ENCODE measurements around the gene LAMA3. TPM values are rescaled to one million over a fixed set of nuclear protein-coding genes. Genes with fewer than 3 reads are reported as not detected.

Gene LAMA3
- total and polyA plus RNA-seq, 8 donors, result 2.1 to 13.9 (median 5.1) TPM

GRCh38 chr18:23643815-23644490 lies 45.3 kb upstream of the LAMA3 start:
- ATAC-seq, result no peak
- TF ChIP-seq, protein P1, sequence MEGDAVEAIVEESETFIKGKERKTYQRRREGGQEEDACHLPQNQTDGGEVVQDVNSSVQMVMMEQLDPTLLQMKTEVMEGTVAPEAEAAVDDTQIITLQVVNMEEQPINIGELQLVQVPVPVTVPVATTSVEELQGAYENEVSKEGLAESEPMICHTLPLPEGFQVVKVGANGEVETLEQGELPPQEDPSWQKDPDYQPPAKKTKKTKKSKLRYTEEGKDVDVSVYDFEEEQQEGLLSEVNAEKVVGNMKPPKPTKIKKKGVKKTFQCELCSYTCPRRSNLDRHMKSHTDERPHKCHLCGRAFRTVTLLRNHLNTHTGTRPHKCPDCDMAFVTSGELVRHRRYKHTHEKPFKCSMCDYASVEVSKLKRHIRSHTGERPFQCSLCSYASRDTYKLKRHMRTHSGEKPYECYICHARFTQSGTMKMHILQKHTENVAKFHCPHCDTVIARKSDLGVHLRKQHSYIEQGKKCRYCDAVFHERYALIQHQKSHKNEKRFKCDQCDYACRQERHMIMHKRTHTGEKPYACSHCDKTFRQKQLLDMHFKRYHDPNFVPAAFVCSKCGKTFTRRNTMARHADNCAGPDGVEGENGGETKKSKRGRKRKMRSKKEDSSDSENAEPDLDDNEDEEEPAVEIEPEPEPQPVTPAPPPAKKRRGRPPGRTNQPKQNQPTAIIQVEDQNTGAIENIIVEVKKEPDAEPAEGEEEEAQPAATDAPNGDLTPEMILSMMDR (IDR thresholded peaks at IDR 0.05), result no peak
- H3K4me3 ChIP-seq, result no peak overlapping the region
- FAIRE-seq, result no peak
- no peaks in the 10 kb centered on the region for H3K36me3 ChIP-seq
- WGBS, 2 donors, result 80 to 84% methylated on average over 2 of the region's 2 CpGs
- no peak overlapping the region for H3K27ac ChIP-seq
- no peaks in the 10 kb centered on the region for H3K9me3 ChIP-seq
- H3K27me3 ChIP-seq, result no peaks in the 10 kb centered on the region
- intact Hi-C loops (cut with DNase I), result no loop called here
- H3K4me1 ChIP-seq, result no peaks in the 10 kb centered on the region
- DNase-seq, result no peak

DNA sequence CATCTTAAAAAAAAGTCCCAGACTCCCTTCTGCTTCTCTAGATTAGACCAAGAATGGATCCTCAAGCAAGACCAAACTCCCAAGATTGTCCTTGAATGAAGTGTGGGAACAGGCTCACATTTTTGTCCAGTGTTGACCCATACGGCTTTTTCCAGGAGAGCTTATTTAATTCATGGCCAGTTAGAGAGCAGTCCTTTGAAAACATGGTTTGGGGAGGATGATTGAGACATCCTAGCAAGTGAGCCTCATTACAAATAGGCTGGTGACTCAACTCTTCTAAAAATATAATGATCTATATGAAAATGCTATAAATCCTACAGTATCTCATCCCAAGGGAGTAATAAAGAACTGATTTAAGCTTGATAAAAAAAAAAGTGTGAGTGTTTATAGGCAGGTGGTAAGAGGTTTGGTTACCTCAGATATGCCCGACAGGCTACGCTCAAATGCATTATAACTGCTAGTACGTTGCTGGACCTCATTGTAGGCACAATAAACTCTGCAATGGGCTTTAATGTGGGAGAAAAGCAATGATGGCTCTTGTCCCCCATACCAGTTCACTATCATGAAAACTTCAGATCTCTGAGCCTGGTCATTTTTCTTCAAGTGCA lies 43.6 kb upstream of the LAMA3 start:
- FAIRE-seq (no peak), ATAC-seq (no peak), DNase-seq (no peak)
- H3K9me3 ChIP-seq, result no peaks in the 10 kb centered on the region
- no peak overlapping the region for H3K4me3 ChIP-seq
- TF ChIP-seq, protein P1 (IDR thresholded peaks at IDR 0.05), result no peak
- intact Hi-C loops (cut with DNase I), result no loop called here
- 81 to 82% methylated on average over 4 of the region's 4 CpGs for WGBS, 2 donors
- H3K36me3 ChIP-seq, result no peaks in the 10 kb centered on the region
- H3K27me3 ChIP-seq, result no peaks in the 10 kb centered on the region
- H3K27ac ChIP-seq, result no peak overlapping the region
- H3K4me1 ChIP-seq, result peaks cover 0 to 3% (median 0%) of the 10 kb centered on the region in 3 donors

DNA sequence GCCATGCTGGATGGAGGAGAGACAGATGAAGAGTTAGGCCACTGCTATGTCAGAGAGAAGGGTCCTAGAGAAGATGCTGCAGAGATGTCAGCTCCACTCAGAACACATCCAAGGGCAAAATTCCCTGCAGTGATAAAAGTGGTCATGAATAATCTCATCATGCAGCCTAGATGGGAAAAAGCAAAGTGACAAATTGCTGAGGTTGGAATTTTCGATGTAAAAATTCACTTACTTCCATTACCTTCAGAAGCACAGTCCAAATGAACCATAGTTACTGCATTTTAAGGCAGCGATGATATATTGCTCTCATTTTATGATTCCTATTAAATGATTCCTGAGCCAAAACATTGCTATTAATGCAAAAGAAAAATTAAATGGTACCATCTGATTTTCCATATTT lies 43.0 kb upstream of the LAMA3 start:
- WGBS, 2 donors, result 77 to 78% methylated on average over 2 of the region's 2 CpGs
- H3K9me3 ChIP-seq, result no peaks in the 10 kb centered on the region
- H3K4me1 ChIP-seq, result peaks cover 0 to 3% (median 0%) of the 10 kb centered on the region in 3 donors
- intact Hi-C loops (cut with DNase I), result no loop called here
- H3K36me3 ChIP-seq, result no peaks in the 10 kb centered on the region
- no peak overlapping the region for H3K27ac ChIP-seq
- H3K27me3 ChIP-seq, result no peaks in the 10 kb centered on the region
- H3K4me3 ChIP-seq, result no peak overlapping the region
- FAIRE-seq, result no peak
- TF ChIP-seq, protein P1 (IDR thresholded peaks at IDR 0.05), result no peak
- no peak for DNase-seq
- no peak for ATAC-seq

- Histone ChIP-seq H3K27ac (no peak overlapping the region), H3K9me3 (no peaks in the 10 kb centered on the region), H3K27me3 (no peaks in the 10 kb centered on the region), H3K4me3 (no peak overlapping the region), H3K36me3 (no peaks in the 10 kb centered on the region), H3K4me1 (peaks cover 0 to 3% (median 0%) of the 10 kb centered on the region in 3 donors)
- DNase-seq (no peak), ATAC-seq (no peak), FAIRE-seq (no peak)
- 81 to 82% methylated on average over 3 of the region's 3 CpGs for WGBS, 2 donors
- TF ChIP-seq, protein P1 (IDR thresholded peaks at IDR 0.05), result no peak
- intact Hi-C loops (cut with DNase I), result no loop called here
These were observed 40.8 kb upstream of the LAMA3 start for GRCh38 chr18:23648456-23648855.
